ENCODE data around the gene PLCD1.
"Not testable (repeated sequence)": the region's sequence is repeated elsewhere in the genome, so short reads cannot be mapped to it uniquely, and the experiment has no call there.

The PLCD1 gene

GRCh38 chr3:37989821-37990480 is 39.5 kb downstream of the PLCD1 start:
- no peak for TF ChIP-seq ISL1 (CRISPR knock-in tag; IDR thresholded peaks at IDR 0.05)
- no peak for TF ChIP-seq ZNF8 (CRISPR knock-in tag; IDR thresholded peaks at IDR 0.05)
- TF ChIP-seq TOX (CRISPR knock-in tag; IDR thresholded peaks at IDR 0.05; ENCODE audit: borderline replicate concordance) = no peak
- TF ChIP-seq GLIS3 (CRISPR knock-in tag; IDR thresholded peaks at IDR 0.05) = no peak
- TF ChIP-seq ZFP3 (CRISPR knock-in tag; IDR thresholded peaks at IDR 0.05) = no peak
- TF ChIP-seq ZNF70 (CRISPR knock-in tag; IDR thresholded peaks at IDR 0.05) = no peak
- no peak for TF ChIP-seq PPARA (CRISPR knock-in tag; IDR thresholded peaks at IDR 0.05; ENCODE audit: borderline replicate concordance)
- no peak for TF ChIP-seq CREB5 (CRISPR knock-in tag; IDR thresholded peaks at IDR 0.05; ENCODE audit: low read depth)
- TF ChIP-seq PATZ1 (CRISPR knock-in tag; IDR thresholded peaks at IDR 0.05; ENCODE audit: borderline replicate concordance) = no peak
- TF ChIP-seq ZFP30 (CRISPR knock-in tag; IDR thresholded peaks at IDR 0.05) = no peak
- no peak for TF ChIP-seq CSRNP3 (CRISPR knock-in tag; IDR thresholded peaks at IDR 0.05)
- no peak for TF ChIP-seq ARNTL (CRISPR knock-in tag; IDR thresholded peaks at IDR 0.05; ENCODE audit: borderline replicate concordance, low read depth)
- TF ChIP-seq BACH2 (CRISPR knock-in tag; IDR thresholded peaks at IDR 0.05; ENCODE audit: borderline replicate concordance) = no peak
- no peak for TF ChIP-seq ZC3H10 (CRISPR knock-in tag; IDR thresholded peaks at IDR 0.05)
- no peak for TF ChIP-seq RARB (CRISPR knock-in tag; IDR thresholded peaks at IDR 0.05)
- TF ChIP-seq POU6F1 (CRISPR knock-in tag; IDR thresholded peaks at IDR 0.05; ENCODE audit: borderline replicate concordance, low read depth) = no peak
- no peak for TF ChIP-seq TSHZ2 (CRISPR knock-in tag; IDR thresholded peaks at IDR 0.05)
- ATAC-seq = no peak

GRCh38 chr3:37988931-37989525 is 40.4 kb downstream of the PLCD1 start:
- no peak for ATAC-seq
- TF ChIP-seq CSDC2 (CRISPR knock-in tag; IDR thresholded peaks at IDR 0.05) (no peak), TCF4 (CRISPR knock-in tag; IDR thresholded peaks at IDR 0.05; ENCODE audit: borderline replicate concordance) (no peak), POU6F1 (CRISPR knock-in tag; IDR thresholded peaks at IDR 0.05; ENCODE audit: borderline replicate concordance, low read depth) (no peak), TSHZ2 (CRISPR knock-in tag; IDR thresholded peaks at IDR 0.05) (no peak), SNAI2 (CRISPR knock-in tag; IDR thresholded peaks at IDR 0.05) (no peak), ISL1 (CRISPR knock-in tag; IDR thresholded peaks at IDR 0.05) (no peak), CREB5 (CRISPR knock-in tag; IDR thresholded peaks at IDR 0.05; ENCODE audit: low read depth) (no peak)

GRCh38 chr3:37988376-37988775 is 41.1 kb downstream of the PLCD1 start:
- ATAC-seq = not testable (repeated sequence)

Measured in SK-N-SH treated with all-trans-retinoic acid at 6 μM for 48 hours (cell line).